Mononuclear cell (primary cell): ENCODE data around the gene MVP. TPM values are rescaled to one million over a fixed set of nuclear protein-coding genes. Genes with fewer than 3 reads are reported as not detected.
"Not testable (repeated sequence)": the region's sequence is repeated elsewhere in the genome, so short reads cannot be mapped to it uniquely, and the experiment has no call there.

ENCODE experiments used
- H3K27me3 ChIP-seq: 2 replicates; pipeline ENCODE4 v1.6.0; 2011; ENCODE audit warnings: low read length, control low read depth; ENCODE audit not compliant: insufficient read depth
- H3K4me1 ChIP-seq: 2 replicates; pipeline ENCODE4 v1.5.1; 2011; ENCODE audit warnings: mild to moderate bottlenecking, low read length, control low read depth; ENCODE audit not compliant: insufficient read depth
- H3K4me3 ChIP-seq: 2 replicates; pipeline ENCODE4 v1.5.1; 2011; ENCODE audit warnings: mild to moderate bottlenecking, low read length, moderate library complexity
- H3K9me3 ChIP-seq: 2 replicates; pipeline ENCODE4 v1.5.1; 2011; ENCODE audit warnings: low read depth, mild to moderate bottlenecking, control low read depth, low read length
- total RNA-seq: library from RNA; depleted of rRNA; stranded (reverse); fragments of >200 nt; gene quantifications from one replicate; pipeline ENCODE4 v1.2.3, GENCODE V29; 2012

Gene MVP
- total RNA-seq, 1 donor = 75.6 TPM

GRCh38 chr16:29791845-29792807, 28.1 kb upstream of the MVP start:
- Histone ChIP-seq H3K4me3 (peak overlapping the region; percentile 79), H3K9me3 (no peaks in the 10 kb centered on the region), H3K4me1 (peaks cover 46% of the 10 kb centered on the region), H3K27me3 (no peaks in the 10 kb centered on the region)

GRCh38 chr16:29793153-29793552, 27.1 kb upstream of the MVP start:
- not testable (repeated sequence) for H3K27me3 ChIP-seq, H3K4me3 ChIP-seq, H3K9me3 ChIP-seq
- H3K4me1 ChIP-seq = peaks cover 46% of the 10 kb centered on the region

GRCh38 chr16:29794231-29794710, 26.0 kb upstream of the MVP start:
- no peaks in the 10 kb centered on the region for H3K9me3 ChIP-seq
- H3K4me3 ChIP-seq = no peak overlapping the region
- no peaks in the 10 kb centered on the region for H3K27me3 ChIP-seq
- H3K4me1 ChIP-seq = peaks cover 46% of the 10 kb centered on the region

- no peak overlapping the region for H3K4me3 ChIP-seq
- no peaks in the 10 kb centered on the region for H3K27me3 ChIP-seq
- no peaks in the 10 kb centered on the region for H3K9me3 ChIP-seq
Observed at GRCh38 chr16:29802416-29802935, 17.8 kb upstream of the MVP start.

GRCh38 chr16:29804020-29804419, 16.2 kb upstream of the MVP start:
- H3K9me3 ChIP-seq = no peaks in the 10 kb centered on the region
- H3K27me3 ChIP-seq = no peaks in the 10 kb centered on the region
- H3K4me3 ChIP-seq = no peak overlapping the region
- peaks cover 33% of the 10 kb centered on the region for H3K4me1 ChIP-seq

More at GRCh38 chr16:29802416-29802935, 17.8 kb upstream of the MVP start:
- H3K4me1 ChIP-seq = peaks cover 18% of the 10 kb centered on the region

DNA sequence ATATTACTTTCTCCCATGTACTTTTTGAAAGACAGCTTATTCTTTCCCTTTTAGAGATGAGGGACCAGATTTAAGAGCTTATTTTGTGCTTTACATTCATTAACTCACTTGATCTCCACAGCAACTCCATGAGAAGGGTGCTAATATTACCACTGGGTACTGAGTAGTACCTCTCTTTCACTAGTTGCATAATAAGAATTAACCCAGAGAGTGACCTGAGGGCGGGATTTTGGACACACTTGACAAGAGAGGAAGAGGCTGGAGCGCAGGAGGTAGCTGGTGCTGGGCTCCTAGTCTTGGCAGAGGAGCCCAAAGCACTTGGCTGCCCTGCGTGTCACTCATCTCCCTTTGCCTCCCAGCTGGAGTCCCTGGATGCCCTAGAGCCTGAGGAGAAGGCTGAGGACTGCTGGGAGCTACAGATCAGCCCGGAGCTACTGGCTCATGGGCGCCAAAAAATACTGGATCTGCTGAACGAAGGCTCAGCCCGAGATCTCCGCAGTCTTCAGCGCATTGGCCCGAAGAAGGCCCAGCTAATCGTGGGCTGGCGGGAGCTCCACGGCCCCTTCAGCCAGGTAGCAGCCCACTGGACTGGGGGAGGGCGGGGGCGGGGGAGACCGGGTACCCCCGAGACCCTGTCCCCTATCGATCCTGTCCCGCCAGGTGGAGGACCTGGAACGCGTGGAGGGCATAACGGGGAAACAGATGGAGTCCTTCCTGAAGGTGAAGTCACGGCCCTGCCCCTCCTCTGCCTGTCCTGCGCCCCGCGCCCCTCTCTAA, 15.6 kb upstream of the MVP start:
- Histone ChIP-seq H3K4me3 (peak overlapping the region; percentile 85), H3K4me1 (peaks cover 38% of the 10 kb centered on the region), H3K9me3 (no peaks in the 10 kb centered on the region), H3K27me3 (no peaks in the 10 kb centered on the region)

DNA sequence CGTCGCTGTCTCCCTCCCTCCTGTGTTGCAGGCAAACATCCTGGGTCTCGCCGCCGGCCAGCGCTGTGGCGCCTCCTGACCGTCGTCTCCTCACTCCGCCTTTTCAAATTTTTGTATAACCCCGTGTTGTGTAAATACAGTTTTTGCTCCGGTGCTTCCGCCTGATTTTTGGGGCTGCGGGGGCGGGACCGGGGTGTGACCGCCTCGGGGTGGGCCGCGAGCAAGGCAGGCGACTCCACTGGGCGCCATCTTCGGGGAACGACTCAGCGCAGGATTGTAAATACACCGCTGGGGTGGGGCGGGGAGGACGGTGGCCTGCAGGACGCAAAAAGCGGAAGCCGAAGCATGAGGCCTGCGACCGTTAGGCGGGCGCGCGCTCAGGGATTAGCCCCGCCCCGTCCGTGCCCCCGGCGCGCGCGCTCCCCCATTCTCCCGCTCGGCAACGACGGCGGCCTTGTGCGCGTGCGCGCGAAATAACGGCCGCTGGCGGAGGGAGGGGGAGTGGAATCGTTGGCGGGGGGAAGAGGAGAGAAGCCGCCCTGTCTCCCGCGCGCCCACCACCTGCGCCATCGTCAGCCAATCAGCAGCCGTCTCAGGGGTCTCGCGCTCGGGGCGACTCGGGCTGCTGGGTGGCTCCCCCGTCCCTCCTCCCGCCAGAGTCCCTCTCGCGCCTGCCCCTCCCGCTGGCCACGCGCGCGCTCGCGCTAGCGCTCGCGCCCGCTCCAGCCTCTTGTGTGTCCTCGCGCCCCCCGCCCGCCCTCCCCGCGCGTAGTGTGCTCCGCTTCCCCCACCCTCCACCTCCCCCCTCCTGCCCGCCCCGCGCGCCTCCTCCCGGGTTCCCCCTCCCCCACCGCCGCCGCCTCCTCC, 14.8 kb upstream of the MVP start:
- peaks cover 47% of the 10 kb centered on the region for H3K4me1 ChIP-seq
- H3K9me3 ChIP-seq = no peaks in the 10 kb centered on the region
- H3K4me3 ChIP-seq = peak overlapping the region; percentile 85
- H3K27me3 ChIP-seq = no peaks in the 10 kb centered on the region

- H3K27me3 ChIP-seq = no peaks in the 10 kb centered on the region
- peaks cover 53% of the 10 kb centered on the region for H3K4me1 ChIP-seq
- H3K4me3 ChIP-seq = peak within 1 kb of the TSS; percentile 85
- H3K9me3 ChIP-seq = no peaks in the 10 kb centered on the region
Observed at GRCh38 chr16:29806099-29806579, 14.1 kb upstream of the MVP start, which contains the start of gene MAZ. TSS of gene MAZ (plus strand) at chr16:29806529. CDS start at chr16:29806702, 173 bp downstream.

GRCh38 chr16:29806641-29807425, 13.4 kb upstream of the MVP start:
- peak overlapping the region; percentile 54 for H3K4me3 ChIP-seq
- no peaks in the 10 kb centered on the region for H3K27me3 ChIP-seq
- no peaks in the 10 kb centered on the region for H3K9me3 ChIP-seq
- H3K4me1 ChIP-seq = peaks cover 60% of the 10 kb centered on the region

DNA sequence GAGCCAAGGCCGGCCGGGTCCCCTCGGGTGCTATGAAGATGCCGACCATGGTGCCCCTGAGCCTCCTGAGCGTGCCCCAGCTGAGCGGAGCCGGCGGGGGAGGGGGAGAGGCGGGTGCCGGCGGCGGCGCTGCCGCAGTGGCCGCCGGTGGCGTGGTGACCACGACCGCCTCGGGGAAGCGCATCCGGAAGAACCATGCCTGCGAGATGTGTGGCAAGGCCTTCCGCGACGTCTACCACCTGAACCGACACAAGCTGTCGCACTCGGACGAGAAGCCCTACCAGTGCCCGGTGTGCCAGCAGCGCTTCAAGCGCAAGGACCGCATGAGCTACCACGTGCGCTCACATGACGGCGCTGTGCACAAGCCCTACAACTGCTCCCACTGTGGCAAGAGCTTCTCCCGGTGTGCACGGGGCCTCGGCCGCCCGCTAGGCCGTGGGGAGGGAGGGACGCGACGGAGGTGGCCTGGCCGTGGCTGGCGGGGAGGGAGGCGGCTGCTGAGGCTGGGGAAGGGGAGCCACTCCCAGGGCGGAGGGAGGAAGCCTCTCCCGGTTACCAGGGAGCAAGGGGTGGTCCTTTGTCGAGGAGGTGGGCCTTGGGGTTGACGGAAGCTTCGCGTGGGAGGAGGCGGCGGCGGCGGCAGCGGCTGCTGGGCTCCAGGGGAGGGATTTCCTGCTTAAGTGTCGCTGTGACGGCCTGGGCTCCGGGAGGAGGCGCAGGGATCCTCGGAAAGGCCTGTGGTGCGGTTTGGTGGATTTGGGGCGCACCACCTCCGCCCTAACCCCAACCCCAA, 12.6 kb upstream of the MVP start:
- Histone ChIP-seq H3K4me1 (peaks cover 66% of the 10 kb centered on the region), H3K4me3 (peak overlapping the region; percentile 54), H3K27me3 (peaks cover 5% of the 10 kb centered on the region), H3K9me3 (no peaks in the 10 kb centered on the region)

- H3K4me3 ChIP-seq = peak overlapping the region; percentile 54
- no peaks in the 10 kb centered on the region for H3K9me3 ChIP-seq
- H3K4me1 ChIP-seq = peaks cover 66% of the 10 kb centered on the region
- H3K27me3 ChIP-seq = peaks cover 6% of the 10 kb centered on the region
Observed at GRCh38 chr16:29808219-29808900, 11.9 kb upstream of the MVP start.

GRCh38 chr16:29809031-29809747, 11.1 kb upstream of the MVP start:
- Histone ChIP-seq H3K4me3 (no peak overlapping the region), H3K9me3 (no peaks in the 10 kb centered on the region), H3K27me3 (peaks cover 6% of the 10 kb centered on the region), H3K4me1 (peaks cover 61% of the 10 kb centered on the region)
